Activated naive CD4-positive, alpha-beta T cell treated with anti-CD3 and anti-CD28 coated beads, Interleukin-2, amount 50 U/mL, for 24 hours (primary cell): Measurements from ENCODE around the gene FAM13A.

Experiments used
- H3K27ac Mint-ChIP-seq: one replicate; pipeline ENCODE4 v1.8.0; 2021; ENCODE audit warnings: mild to moderate bottlenecking, mixed read lengths
- H3K27me3 Mint-ChIP-seq: one replicate; pipeline ENCODE4 v1.8.0; 2021; ENCODE audit warnings: mixed read lengths
- H3K36me3 Mint-ChIP-seq: one replicate; pipeline ENCODE4 v1.8.0; 2021; ENCODE audit warnings: mixed read lengths
- H3K4me1 Mint-ChIP-seq: one replicate; pipeline ENCODE4 v1.8.0; 2021; ENCODE audit warnings: mixed read lengths
- H3K4me3 Mint-ChIP-seq: one replicate; pipeline ENCODE4 v1.8.0; 2021; ENCODE audit warnings: mild to moderate bottlenecking, mixed read lengths
- H3K9me3 Mint-ChIP-seq: one replicate; pipeline ENCODE4 v1.8.0; 2021; ENCODE audit warnings: mixed read lengths

Gene FAM13A

DNA sequence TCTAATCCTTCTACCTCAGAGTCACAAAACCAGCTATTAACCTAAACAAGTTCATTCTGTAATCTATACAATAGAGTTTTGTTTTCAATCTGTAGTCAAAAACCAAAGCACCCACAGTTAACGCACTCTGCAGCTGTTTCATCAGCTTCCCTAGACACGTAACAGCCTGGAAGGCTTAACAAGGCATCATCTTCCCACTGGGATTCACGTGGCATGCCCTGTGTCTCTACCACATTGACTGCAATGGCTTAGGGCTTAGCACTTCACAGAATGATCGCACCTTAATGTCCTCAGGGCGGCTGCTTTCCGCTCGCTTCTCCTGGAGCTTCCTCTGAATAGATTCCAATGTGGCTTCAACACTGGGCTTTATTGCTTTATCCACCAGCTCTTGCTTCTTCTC, 309.6 kb downstream of the FAM13A start:
- Mint-ChIP-seq H3K36me3 (peaks cover 11% of the 10 kb centered on the region), H3K27me3 (no peaks in the 10 kb centered on the region), H3K4me3 (no peak overlapping the region), H3K27ac (no peak overlapping the region), H3K4me1 (no peaks in the 10 kb centered on the region), H3K9me3 (no peaks in the 10 kb centered on the region)

DNA sequence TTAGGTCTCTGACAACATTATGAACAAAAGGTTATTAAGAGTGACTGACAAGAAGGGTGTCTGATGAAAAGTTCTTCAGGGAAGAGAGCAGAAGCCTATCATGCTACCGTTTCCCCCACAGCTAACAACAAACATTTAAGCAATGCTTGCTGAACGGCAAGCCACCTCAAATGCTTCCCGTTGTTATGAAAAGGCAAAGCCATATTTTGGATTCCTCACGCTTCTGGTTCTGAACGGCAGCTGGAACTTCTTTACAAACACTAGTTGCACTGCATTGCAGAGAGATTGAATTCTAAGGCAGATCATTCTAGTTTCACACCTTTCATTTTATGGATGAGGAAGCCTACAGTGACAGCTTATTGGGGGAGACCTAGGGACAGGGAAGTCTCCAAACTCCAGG, 310.8 kb downstream of the FAM13A start:
- Mint-ChIP-seq H3K4me3 (no peak overlapping the region), H3K9me3 (no peaks in the 10 kb centered on the region), H3K36me3 (peaks cover 12% of the 10 kb centered on the region), H3K27me3 (no peaks in the 10 kb centered on the region), H3K4me1 (no peaks in the 10 kb centered on the region), H3K27ac (no peak overlapping the region)

DNA sequence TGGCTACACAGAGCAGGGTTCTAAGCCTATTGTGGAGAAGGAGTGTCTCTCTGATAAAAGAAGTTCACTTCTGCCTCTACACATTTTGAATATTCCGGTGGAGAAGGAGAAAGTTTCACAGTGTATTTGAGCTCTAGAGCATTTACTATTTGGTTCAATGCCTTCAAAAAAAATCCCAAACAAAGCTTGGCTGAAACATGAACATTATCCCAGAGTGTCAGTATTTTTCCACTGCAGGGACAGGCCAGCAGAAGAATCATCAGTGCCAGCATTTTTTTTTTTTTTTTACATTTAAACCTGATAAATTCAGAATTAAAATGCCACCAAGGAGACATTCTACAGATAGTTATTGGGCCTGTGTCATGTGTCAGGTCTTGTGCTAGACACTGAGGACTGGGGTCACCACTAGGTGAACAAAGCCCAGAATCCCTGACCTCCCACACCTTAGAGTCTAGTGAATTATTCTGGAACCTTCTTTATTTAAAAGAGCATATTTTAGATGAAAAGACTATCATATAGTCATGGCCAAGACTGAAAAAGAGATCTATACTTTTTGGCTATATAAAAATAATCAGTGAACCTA, 311.3 kb downstream of the FAM13A start:
- no peaks in the 10 kb centered on the region for H3K9me3 Mint-ChIP-seq
- H3K27ac Mint-ChIP-seq: no peak overlapping the region
- no peak overlapping the region for H3K4me3 Mint-ChIP-seq
- H3K36me3 Mint-ChIP-seq: peaks cover 12% of the 10 kb centered on the region
- H3K4me1 Mint-ChIP-seq: no peaks in the 10 kb centered on the region
- H3K27me3 Mint-ChIP-seq: no peaks in the 10 kb centered on the region

DNA sequence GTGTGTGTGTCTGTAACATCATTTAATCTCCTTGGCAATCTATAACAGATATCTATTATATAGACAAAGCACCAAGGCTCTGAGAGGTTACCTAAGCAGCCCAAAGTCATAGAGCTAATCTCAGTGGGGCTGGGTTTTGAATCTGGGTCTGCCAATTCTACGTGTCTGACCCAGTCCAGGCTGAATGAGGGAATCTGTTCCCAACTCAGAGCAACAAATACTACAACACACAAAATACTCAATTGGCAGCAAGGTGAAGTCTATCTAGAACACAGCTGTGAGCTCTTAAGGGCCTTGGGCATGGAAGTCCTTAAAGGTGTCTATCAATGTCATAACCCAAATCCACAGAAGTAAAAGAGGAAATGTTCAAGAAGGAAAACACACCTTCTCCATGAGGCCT, 311.8 kb downstream of the FAM13A start:
- H3K27me3 Mint-ChIP-seq: no peaks in the 10 kb centered on the region
- H3K4me3 Mint-ChIP-seq: no peak overlapping the region
- peaks cover 12% of the 10 kb centered on the region for H3K36me3 Mint-ChIP-seq
- H3K9me3 Mint-ChIP-seq: no peaks in the 10 kb centered on the region
- peaks cover 2% of the 10 kb centered on the region for H3K4me1 Mint-ChIP-seq
- H3K27ac Mint-ChIP-seq: no peak overlapping the region

DNA sequence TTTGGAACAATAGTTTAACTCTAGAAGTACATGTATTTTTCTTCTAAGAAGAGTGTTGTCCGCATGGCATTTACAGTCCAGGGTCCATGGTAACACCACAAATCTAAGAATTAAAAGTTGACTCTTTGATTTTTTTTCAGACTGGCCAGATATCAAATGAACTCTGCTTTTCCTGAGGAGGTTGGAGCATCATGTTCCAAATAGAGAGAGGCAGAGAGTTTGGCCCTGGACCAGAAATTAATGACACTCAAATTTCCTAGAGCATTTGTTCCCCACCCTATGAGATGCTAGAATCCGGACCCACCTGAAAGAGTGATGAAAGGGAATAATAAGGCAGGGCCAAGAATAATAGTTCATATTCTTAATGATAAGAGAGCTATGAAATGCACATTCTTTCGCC, 312.4 kb downstream of the FAM13A start:
- H3K9me3 Mint-ChIP-seq: no peaks in the 10 kb centered on the region
- no peak overlapping the region for H3K27ac Mint-ChIP-seq
- H3K27me3 Mint-ChIP-seq: no peaks in the 10 kb centered on the region

DNA sequence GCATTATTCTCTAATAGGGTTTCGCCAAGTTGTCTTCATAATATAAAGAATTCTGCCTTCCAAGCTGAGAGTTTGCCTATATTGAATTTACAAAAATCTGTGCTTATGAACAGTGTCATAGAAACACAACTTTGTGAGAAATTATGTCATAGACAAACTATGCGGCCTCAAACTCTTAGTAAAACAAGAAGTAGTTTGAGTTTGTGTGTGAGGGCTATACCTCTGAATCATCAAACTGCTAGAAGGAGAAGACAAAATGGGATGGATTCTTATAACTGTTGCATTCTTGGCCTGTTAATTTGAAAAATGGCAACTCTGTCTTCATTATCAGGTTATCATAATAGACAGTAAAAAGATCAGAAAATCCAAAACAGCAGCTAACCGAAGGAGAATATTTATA, 313.3 kb downstream of the FAM13A start:
- Mint-ChIP-seq H3K27ac (no peak overlapping the region), H3K4me1 (peaks cover 9% of the 10 kb centered on the region), H3K9me3 (no peaks in the 10 kb centered on the region), H3K4me3 (no peak overlapping the region), H3K36me3 (peaks cover 5% of the 10 kb centered on the region), H3K27me3 (no peaks in the 10 kb centered on the region)

More for the DNA sequence above, 312.4 kb downstream of the FAM13A start:
- Mint-ChIP-seq H3K4me3 (no peak overlapping the region), H3K36me3 (peaks cover 10% of the 10 kb centered on the region), H3K4me1 (peaks cover 6% of the 10 kb centered on the region)

DNA sequence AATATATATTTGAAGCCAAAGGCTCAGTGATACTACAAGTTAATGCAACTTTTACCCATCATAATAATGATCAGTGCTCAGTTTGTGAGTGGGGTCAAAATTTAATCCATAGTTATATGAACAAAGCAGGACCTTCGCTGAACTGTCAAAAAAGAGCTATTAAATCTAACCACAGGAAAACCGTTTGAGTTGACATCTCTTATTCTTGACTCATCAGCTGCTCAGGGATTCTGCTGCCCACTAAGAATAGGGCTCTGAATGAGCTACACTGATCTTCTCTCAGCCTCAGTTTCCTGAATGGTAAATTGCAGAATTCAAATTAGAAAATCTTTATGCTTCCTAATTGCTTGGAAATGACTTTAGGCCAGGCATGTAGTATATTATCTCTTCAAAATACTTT, 314.4 kb downstream of the FAM13A start:
- H3K27ac Mint-ChIP-seq: no peak overlapping the region
- H3K27me3 Mint-ChIP-seq: no peaks in the 10 kb centered on the region
- peaks cover 5% of the 10 kb centered on the region for H3K36me3 Mint-ChIP-seq
- H3K4me3 Mint-ChIP-seq: no peak overlapping the region
- peaks cover 20% of the 10 kb centered on the region for H3K4me1 Mint-ChIP-seq
- no peaks in the 10 kb centered on the region for H3K9me3 Mint-ChIP-seq

DNA sequence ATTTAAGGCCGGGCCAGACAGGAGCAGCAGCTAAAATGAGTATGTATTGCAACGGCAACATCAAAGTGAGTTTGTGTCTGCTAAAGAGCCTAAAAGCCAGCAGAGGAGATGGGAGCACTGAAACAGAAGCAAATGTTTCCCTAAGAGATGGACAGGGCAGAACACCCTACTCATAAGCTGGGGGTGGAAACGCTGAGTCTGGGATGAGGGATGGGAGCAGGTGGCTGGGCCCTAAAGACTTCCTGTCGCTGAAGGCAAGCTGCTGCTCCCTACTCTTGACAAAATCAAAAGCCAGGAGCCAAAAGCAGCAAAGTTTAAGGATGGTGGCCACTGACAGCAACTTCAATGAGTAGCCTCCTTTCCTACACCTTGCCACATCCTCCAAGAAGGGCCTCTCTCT, 318.8 kb downstream of the FAM13A start:
- Mint-ChIP-seq H3K36me3 (peaks cover 2% of the 10 kb centered on the region), H3K27ac (no peak overlapping the region), H3K4me1 (peaks cover 29% of the 10 kb centered on the region), H3K9me3 (no peaks in the 10 kb centered on the region), H3K4me3 (no peak overlapping the region), H3K27me3 (no peaks in the 10 kb centered on the region)

DNA sequence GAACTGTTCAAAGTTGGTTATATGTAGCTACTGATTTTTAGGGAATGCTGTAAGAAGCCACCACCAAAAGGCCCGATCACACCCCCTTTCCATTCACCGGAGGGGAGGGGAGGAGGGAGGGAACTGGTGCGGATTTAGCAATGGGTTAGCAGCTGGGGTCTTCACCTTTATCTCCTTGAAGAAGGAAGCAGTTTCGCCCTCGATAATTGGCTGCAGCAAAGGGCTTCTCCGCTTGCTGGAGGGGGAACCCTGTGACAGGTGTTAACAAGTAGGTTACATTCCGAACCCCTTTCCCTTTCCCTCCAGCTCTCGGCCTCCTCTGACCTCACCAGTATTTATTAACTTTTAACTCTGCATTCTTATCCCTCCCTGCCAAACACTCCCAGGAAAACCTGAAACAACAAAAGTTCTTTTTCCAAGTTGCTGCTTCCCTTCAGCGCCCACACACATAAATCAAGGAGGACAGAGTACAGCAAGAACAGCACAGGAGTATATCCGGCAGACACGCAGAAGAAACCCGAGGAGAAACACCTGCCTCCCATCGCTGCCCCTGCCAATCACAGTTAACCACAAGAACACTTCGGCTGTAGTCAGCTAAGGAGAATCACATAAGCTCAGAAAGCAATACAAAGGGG, 319.6 kb downstream of the FAM13A start:
- Mint-ChIP-seq H3K9me3 (no peaks in the 10 kb centered on the region), H3K36me3 (peaks cover 2% of the 10 kb centered on the region), H3K4me3 (peak overlapping the region; percentile 81), H3K27me3 (no peaks in the 10 kb centered on the region), H3K27ac (no peak overlapping the region), H3K4me1 (peaks cover 29% of the 10 kb centered on the region)

DNA sequence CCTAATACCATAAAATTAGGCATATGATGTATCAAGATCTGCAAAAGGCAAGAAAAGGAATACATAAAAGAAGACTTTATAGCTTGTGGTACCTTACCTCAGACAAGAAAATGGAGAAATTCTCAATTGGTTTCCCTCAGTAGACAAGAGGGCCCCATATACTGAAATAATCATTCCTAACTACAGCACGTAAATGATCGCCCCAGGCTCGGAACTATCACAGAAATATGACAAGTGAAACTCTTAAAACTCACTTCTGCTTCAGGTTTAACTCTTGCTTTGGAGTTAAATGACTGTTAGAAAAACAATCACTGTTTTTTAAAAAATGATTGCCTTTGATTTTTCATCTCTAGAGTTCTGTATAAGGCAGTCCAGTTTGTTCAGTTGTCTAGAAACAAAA, 320.7 kb downstream of the FAM13A start:
- H3K4me3 Mint-ChIP-seq: no peak overlapping the region
- no peak overlapping the region for H3K27ac Mint-ChIP-seq
- no peaks in the 10 kb centered on the region for H3K9me3 Mint-ChIP-seq
- no peaks in the 10 kb centered on the region for H3K27me3 Mint-ChIP-seq
- peaks cover 29% of the 10 kb centered on the region for H3K4me1 Mint-ChIP-seq
- peaks cover 1% of the 10 kb centered on the region for H3K36me3 Mint-ChIP-seq

DNA sequence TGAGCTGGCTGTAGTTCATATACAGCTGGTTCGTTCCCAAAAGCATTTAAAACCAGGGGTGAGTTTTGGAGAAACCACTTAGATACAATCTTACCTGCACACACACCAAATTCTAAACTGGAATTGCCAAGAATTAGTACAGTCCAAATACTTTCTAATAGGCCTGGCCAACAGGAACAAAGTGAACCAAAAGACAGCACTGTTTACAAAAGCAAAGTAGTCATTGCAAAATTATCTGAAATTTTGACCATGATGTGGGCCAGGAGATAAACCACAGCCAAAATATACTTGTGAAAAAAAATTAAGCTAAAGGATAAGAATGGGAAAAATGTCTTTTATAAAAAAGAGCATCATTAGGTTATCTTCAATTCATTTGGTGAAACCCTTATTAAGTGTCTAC, 321.4 kb downstream of the FAM13A start:
- Mint-ChIP-seq H3K36me3 (no peaks in the 10 kb centered on the region), H3K27ac (no peak overlapping the region), H3K4me3 (no peak overlapping the region), H3K9me3 (no peaks in the 10 kb centered on the region), H3K27me3 (no peaks in the 10 kb centered on the region), H3K4me1 (peaks cover 29% of the 10 kb centered on the region)

DNA sequence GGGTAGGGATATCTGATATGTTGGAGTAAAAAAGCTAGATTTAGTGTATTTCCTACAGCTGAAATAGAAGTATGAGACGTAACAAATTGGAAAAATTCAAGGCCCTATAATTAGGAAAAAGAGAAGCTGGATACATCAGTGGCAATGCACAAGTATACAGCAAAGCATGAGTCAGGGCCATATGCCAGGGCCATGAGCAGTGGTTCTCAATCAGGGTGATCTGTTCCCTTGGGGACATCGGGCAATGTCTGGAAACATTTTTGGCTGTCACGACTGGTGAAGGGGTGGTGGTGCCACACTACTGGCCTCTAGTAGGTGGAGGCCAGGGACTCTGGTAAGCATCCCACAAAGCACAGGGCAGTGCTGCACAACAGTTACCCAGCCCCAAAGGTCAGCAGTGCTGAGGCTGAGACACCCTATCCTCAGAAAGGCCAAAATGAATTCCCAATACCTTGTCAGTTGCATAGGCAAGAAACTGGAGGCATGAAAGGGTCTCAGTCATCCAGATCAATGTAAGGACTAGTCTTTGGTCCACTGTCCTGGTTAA, 322.5 kb downstream of the FAM13A start:
- no peak overlapping the region for H3K4me3 Mint-ChIP-seq
- no peak overlapping the region for H3K27ac Mint-ChIP-seq
- H3K9me3 Mint-ChIP-seq: no peaks in the 10 kb centered on the region
- H3K4me1 Mint-ChIP-seq: peaks cover 22% of the 10 kb centered on the region
- H3K36me3 Mint-ChIP-seq: no peaks in the 10 kb centered on the region
- H3K27me3 Mint-ChIP-seq: no peaks in the 10 kb centered on the region

DNA sequence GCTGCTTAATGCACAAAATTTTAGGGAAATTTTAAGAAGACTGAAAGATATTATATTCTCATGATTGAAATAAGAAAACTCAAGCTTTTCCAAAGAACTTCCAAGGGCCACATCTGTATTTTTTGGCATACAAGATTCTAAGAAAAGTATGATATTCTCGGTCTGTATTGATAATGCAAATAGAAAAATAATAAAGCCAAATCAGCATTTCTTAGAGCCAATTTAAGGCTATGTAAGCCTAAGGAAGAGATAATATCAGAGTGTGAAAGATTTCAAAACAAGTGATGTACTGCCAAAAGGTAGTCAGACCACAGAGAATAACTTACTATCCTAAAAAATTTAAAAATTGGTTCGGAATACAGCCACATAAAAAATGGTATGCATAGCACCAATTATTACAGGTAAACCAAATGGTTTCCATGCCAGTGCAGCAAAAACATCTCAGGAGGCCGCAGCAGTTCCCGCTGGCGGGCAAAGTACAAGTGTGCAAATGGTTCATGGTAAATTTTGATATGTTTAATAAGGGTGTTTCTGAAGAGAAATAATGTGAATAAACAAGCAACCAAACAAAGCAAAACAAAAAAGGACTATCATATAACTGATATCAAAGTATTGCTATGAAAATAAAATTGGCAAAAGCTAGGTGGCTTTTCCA, 324.1 kb downstream of the FAM13A start:
- H3K4me3 Mint-ChIP-seq: no peak overlapping the region
- H3K36me3 Mint-ChIP-seq: peaks cover under 1% of the 10 kb centered on the region
- H3K27ac Mint-ChIP-seq: peak overlapping the region; percentile 55
- H3K4me1 Mint-ChIP-seq: peaks cover 11% of the 10 kb centered on the region
- H3K9me3 Mint-ChIP-seq: no peaks in the 10 kb centered on the region
- no peaks in the 10 kb centered on the region for H3K27me3 Mint-ChIP-seq

DNA sequence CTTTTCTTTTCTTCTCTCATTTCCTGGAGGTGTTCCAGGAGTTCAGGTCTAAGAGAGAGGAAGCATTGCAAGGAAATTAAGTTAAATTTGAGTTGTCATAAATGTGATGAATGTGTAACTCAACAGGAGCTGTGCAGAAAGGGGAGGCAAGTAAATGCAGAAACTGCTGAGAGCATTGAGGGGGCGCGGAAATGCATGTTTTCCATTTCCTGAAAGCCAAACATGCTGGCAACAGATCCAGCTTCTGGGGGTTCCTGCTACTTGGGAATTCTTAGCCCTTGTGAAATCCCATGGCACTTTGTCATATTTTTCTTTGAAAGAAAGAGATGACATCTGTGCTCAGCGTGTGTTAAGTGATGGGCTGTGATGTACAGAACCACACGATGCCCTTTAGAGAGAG, 325.6 kb downstream of the FAM13A start:
- H3K9me3 Mint-ChIP-seq: no peaks in the 10 kb centered on the region
- peaks cover 2% of the 10 kb centered on the region for H3K36me3 Mint-ChIP-seq
- H3K27me3 Mint-ChIP-seq: no peaks in the 10 kb centered on the region
- H3K4me3 Mint-ChIP-seq: no peak overlapping the region
- H3K4me1 Mint-ChIP-seq: no peaks in the 10 kb centered on the region
- H3K27ac Mint-ChIP-seq: peak overlapping the region; percentile 83

DNA sequence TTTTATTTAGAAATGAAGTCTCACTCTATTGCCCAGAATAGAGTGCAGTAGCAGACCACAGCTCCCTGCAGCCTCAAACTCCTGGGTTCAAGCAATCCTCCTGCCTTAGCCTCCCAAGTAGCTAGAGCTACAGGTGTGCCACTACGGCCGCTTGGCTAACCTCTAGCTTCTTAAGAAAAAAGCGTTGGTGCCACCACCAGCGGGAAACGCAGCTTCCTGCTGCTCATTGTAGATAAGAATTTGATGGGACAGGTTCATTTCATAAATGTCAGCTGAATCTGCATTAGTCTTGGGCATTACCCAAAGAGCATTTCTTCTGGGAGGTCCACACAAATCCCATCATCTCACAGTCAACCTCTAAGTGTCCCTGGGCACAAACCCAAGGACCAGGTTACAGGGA, 326.2 kb downstream of the FAM13A start:
- no peaks in the 10 kb centered on the region for H3K4me1 Mint-ChIP-seq
- H3K27ac Mint-ChIP-seq: peak overlapping the region; percentile 46
- H3K4me3 Mint-ChIP-seq: no peak overlapping the region
- peaks cover 2% of the 10 kb centered on the region for H3K36me3 Mint-ChIP-seq
- no peaks in the 10 kb centered on the region for H3K27me3 Mint-ChIP-seq
- no peaks in the 10 kb centered on the region for H3K9me3 Mint-ChIP-seq

DNA sequence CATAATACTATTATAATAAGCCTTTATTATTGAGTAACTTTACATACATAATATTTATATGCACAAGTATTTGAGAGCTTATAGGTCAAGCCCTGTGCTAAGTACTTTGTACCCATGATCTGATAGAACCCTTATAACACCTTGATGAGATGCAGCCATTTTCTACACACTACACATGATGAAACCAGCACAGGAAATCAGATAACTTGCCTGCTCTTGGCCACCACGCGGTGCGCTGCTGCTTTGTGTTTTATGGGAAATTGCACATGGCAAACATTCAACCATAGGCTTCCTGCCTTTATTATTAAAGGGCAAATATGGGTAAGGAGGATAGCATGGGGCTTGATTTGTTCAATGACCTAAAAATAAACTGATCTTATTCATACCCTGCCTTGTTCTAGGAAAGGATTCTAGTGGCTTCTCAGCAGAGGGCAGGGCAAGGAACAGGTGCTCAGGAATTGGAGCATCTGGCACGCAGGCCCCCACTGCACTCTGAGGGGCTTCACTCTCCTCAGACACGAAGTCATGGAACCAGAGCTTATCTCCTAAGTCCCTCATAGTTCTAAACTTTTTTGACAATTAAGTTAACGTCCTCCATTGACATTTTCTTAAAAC, 327.7 kb downstream of the FAM13A start:
- peaks cover 2% of the 10 kb centered on the region for H3K36me3 Mint-ChIP-seq

More for the DNA sequence above, 327.7 kb downstream of the FAM13A start:
- Mint-ChIP-seq H3K9me3 (no peaks in the 10 kb centered on the region), H3K4me3 (no peak overlapping the region), H3K4me1 (no peaks in the 10 kb centered on the region), H3K27me3 (no peaks in the 10 kb centered on the region), H3K27ac (no peak overlapping the region)
